Astrocyte of the hippocampus (primary cell): ENCODE data around the gene CRB2.

Experiments
- DNase-seq: peaks from one replicate; pipeline ENCODE4 v3.0.0; 2011; ENCODE audit warnings: low read depth, low spot score

Gene CRB2

DNA sequence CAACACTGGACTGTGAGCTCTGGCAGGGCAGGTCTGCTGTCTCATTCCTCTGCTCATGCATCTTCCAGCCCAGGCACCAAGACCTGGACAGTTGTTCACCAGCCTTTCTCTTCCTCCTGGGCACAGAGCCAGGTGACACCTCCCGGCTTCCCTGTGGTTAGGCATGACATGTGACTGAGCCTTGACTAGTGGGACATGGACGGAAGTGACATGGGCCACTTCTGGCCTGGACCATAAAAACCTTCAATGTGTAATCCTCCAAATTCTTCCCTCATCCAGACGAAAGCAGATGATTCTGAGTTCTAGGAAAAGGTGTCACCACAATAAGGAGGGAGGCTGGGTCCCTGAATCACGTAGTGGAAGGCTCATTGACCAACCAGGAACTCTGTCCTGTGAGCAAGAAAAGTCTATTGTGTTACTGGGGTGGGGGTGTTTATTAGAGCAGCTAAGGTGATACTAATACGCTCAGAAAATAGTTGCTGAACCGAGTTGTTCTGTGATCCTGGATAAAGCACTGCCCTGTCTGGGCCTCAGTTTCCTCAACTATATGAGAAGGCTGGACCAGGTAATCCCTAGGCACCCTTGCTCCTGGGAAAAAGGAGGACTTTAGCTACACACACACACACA, 26.6 kb upstream of the CRB2 start:
- DNase-seq = no peak

- DNase-seq = no peak
Measured at GRCh38 chr9:123331346-123332060, 24.5 kb upstream of the CRB2 start.

DNA sequence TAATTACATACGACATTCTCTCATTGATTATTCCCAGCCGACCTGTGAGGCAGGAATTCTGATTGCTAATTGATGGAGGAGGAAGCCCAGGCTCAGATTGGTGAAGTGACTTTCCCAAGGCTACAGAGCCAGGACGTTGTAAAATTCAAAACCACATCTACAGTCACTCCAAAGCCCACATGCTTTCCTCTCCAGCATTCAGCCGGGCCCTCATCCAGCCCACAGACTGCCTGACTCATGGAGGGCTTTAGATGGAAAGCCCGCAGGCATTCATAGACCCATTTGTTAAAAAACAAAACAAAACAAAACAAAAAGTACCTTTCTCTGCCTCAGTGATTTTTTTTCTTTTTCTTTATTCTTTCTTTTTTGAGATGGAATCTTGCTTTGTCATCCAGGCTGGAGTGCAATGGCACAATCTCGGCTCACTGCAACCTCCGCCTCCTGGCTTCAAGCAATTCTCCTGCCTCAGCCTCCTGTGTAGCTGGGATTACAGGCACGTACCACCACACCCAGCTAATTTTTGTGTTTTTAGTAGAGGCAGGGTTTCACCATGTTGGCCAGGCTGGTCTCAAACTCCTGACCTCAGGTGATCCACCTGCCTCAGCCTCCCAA, 22.8 kb upstream of the CRB2 start:
- peak; percentile 96 for DNase-seq

DNA sequence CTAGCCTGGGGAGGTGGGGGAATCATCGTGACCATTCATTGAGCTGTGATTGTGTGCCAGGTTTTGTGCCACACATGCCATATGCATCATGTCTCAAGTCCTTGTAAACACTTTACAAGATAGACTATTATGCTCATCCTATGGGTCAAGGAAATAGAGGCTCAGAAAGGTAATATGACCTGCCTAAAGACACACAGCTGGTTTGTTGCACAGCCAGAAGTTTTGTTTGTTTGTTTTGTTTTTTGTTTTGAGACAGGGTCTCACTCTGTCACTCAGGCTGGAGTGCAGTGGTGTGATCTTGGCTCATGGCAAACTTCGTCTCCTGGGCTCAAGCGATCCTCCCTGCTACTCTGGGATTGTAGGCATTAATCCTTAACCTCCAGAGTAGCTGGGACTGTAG, 21.4 kb upstream of the CRB2 start:
- no peak for DNase-seq

- peak; percentile 95 for DNase-seq
Measured at GRCh38 chr9:123335193-123335985, 20.6 kb upstream of the CRB2 start.

DNA sequence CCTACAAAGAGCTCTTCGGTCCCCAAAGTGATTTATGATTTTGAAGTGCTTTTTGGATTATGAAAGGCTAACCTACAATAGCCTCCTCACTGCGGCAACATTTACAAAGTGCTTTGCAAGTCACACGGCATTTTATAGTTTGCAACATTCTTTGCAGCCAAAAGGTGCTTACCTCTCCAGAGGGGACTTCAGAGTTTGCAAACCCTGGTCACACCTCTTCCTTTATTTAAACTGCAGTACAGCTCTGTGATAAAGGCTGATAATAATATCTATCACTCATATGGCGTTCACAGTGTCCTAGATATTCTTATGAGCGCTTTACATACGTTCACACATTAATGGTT, 20.0 kb upstream of the CRB2 start:
- DNase-seq = no peak

GRCh38 chr9:123336449-123336848, 19.5 kb upstream of the CRB2 start:
- DNase-seq = no peak

- DNase-seq = no peak
Measured at GRCh38 chr9:123336959-123337358, 19.0 kb upstream of the CRB2 start.

GRCh38 chr9:123337971-123338370, 18.0 kb upstream of the CRB2 start:
- DNase-seq = no peak

GRCh38 chr9:123338710-123339665, 17.0 kb upstream of the CRB2 start:
- no peak for DNase-seq

- no peak for DNase-seq
Measured at GRCh38 chr9:123339666-123340510, 16.1 kb upstream of the CRB2 start.

DNA sequence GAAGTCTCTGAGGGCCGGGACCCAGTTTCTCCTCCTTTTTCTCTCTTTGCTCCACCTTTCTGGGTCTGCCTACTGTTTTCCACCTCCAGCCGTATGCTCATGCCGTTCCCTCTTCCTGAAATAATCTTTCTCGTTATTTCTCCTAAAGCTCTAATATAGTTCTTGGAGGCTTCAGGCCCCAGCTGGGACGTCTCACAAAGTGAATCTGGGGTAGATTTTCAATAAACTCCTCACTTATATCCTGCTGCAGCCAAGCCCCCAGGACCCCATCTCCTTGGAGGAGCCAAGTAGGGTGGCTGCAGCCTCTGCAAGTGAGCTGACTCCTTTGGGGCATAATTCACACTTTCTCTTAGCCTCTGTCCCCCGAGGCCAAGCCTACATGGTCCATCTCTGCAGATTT, 14.2 kb upstream of the CRB2 start:
- DNase-seq = no peak

DNA sequence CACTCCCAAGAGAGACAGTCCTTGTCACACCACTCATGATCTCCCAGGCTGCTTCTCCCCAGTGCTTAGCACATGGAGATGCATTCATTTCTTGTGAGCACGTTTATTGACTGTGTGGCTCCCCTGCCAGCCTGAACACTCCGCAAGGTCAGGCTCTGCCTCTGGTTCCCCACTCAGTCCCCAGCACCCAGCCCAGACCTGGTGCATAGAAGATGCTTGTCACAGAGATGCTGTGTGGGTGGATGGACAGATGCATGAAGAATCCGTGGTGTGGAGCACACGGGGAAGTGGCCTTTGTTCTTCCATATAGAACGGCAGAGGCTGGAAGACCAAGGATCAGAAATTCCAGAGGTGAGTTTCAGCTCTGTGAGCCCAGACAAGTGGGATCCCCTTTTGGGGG, 13.8 kb upstream of the CRB2 start:
- DNase-seq = no peak

DNA sequence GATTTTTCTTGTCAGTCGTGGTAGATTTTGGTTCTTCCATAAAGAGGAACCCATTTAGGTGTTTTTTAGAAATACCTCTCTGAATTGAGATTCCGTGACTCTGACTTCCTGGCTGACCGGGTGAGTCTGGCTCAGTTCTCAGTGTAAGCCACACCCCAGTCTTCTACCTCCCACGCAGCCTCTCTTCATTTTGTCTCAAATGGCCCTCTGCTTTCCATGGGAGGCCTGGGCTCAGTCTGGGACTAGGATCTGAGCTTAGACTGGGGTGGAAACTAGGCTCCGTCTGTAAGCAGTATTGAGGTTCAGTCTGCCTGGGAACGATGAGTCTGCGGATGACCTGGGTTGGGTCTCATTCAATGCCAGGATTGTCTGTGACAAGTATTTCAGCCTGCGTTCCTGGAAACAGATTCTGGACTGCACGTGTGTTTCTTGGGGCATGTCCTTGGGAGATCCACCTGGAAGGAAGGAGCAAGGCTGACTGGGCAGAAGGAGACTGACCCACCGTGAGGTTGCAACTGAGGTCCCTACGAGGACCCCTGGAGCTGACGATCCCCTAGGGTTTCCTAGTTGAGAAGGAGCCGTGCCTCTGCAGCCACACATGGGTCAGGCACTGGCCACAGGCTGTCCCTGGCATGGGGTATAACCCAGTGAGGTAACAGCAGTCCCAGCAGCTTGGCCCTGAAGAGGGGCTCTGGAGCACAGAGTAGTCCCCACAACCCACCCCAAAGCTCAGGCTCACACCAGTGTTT, 12.4 kb upstream of the CRB2 start:
- DNase-seq = no peak

- no peak for DNase-seq
Measured at GRCh38 chr9:123344192-123344949, 11.6 kb upstream of the CRB2 start.

DNA sequence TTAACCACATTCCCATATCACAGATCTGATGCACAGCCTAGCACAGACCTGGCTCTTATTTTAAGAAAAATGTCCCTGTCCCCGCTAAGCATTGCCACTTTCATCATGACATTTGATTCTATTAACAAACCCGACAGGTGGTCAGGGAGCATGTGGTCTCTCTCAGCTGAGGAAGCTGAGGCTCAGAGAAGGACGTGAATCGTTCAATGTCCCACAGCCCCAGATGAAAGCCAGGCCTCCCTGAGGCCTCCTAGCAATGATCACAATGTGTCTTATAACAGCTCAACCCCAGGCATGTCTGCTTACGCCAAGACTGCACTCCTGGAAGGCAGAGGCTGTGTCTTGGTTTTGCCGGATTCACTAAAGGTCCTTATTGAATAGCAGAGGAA, 10.4 kb upstream of the CRB2 start:
- no peak for DNase-seq

DNA sequence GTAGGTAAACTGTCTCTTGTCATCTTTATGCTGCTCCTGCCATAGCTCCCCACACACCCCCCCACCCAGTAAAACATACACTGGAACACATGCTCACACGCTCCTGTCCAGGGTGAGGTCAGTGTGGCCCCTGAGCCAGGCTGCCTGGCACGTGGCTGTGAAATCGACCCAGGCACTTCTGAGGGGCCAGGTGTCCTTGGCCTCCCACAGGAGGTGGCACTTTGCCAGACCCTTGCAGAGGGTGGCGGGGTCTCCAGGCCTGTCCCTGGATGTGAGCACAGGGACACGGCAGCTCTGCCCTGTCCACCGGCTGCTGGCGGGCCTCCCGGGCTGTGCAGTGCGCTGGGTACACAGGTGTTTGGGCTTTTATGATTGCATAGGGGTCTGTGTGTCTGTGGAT, 10.0 kb upstream of the CRB2 start:
- no peak for DNase-seq

DNA sequence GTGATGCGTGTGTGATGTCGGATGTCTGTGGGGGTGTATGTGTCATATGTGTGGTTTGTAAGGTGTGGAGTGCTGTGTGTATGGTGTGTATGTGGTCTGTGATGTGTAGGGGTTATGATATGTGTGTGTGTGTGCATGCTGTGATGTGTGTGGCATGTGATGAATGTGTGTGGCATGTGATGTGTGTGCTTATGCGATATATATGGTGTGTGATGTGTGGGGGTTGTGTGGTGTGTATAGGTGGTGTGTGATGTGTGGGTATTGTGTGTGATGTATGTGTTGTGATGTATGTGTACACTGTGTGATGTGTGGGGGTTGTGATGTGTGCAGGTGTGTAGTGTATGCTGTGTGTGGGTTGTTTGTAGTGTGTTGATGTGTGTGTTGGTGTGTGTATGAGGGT, 9.2 kb upstream of the CRB2 start:
- no peak for DNase-seq
